Stimulated activated CD4-positive, alpha-beta T cell treated with anti-CD3 and anti-CD28 coated beads, Interleukin-1b, Interleukin-23, amount 100 ng/mL, for 1 hour (primary cell): ENCODE measurements around the gene RAB31.

Experiments
- DNase-seq, 2 donors: peaks; one replicate each; pipeline ENCODE4 v3.0.0-alpha.2; 2020; ENCODE audit warnings: low read depth in 2 of 2

Gene RAB31

GRCh38 chr18:9712611-9713010 lies 4.5 kb downstream of the RAB31 start:
- DNase-seq: no peak

- no peak for DNase-seq
Measured at GRCh38 chr18:9714266-9715087, 6.4 kb downstream of the RAB31 start.

- DNase-seq: no peak
Measured at GRCh38 chr18:9715088-9715343, 6.9 kb downstream of the RAB31 start.

GRCh38 chr18:9715978-9716774 lies 8.1 kb downstream of the RAB31 start:
- DNase-seq: no peak

GRCh38 chr18:9716780-9717563 lies 8.9 kb downstream of the RAB31 start:
- DNase-seq: no peak

- no peak for DNase-seq
Measured at GRCh38 chr18:9719421-9719981, 11.4 kb downstream of the RAB31 start.

- DNase-seq: no peak
Measured at GRCh38 chr18:9720327-9720726, 12.2 kb downstream of the RAB31 start.

- DNase-seq: no peak
Measured at GRCh38 chr18:9721893-9722550, 13.9 kb downstream of the RAB31 start.

- DNase-seq: no peak
Measured at GRCh38 chr18:9722691-9723090, 14.6 kb downstream of the RAB31 start.

- no peak for DNase-seq
Measured at GRCh38 chr18:9724797-9725585, 16.9 kb downstream of the RAB31 start.

GRCh38 chr18:9726175-9726574 lies 18.1 kb downstream of the RAB31 start:
- DNase-seq: no peak

- DNase-seq: no peak
Measured at GRCh38 chr18:9726936-9727335, 18.8 kb downstream of the RAB31 start.

- DNase-seq: no peak
Measured at GRCh38 chr18:9730786-9731185, 22.7 kb downstream of the RAB31 start.

GRCh38 chr18:9731380-9731779 lies 23.3 kb downstream of the RAB31 start:
- DNase-seq: no peak

- no peak for DNase-seq
Measured at GRCh38 chr18:9732031-9732430, 23.9 kb downstream of the RAB31 start.

GRCh38 chr18:9734189-9734588 lies 26.1 kb downstream of the RAB31 start:
- DNase-seq: no peak

- DNase-seq: no peak
Measured at GRCh38 chr18:9735238-9735637, 27.1 kb downstream of the RAB31 start.

- DNase-seq: no peak
Measured at GRCh38 chr18:9735879-9736278, 27.8 kb downstream of the RAB31 start.

GRCh38 chr18:9736286-9736835 lies 28.3 kb downstream of the RAB31 start:
- no peak for DNase-seq

- DNase-seq: no peak
Measured at GRCh38 chr18:9737006-9737405, 28.9 kb downstream of the RAB31 start.
